RWPE2 (cell line): ENCODE measurements around the gene RELL1.

Experiments used
- ATAC-seq: fragments of 200-7000 bp; cut with Tn5 transposase; 3 replicates; pipeline ENCODE4 v1.9.1; 2021; ENCODE audit warnings: low read depth
- DNase-seq: peaks from one replicate; pipeline ENCODE4 v3.0.0-alpha.2; 2020; ENCODE audit warnings: low spot score
- H3K27ac ChIP-seq: fragments of 450-650 bp; 2 replicates; pipeline ENCODE4 v1.5.1; 2017; ENCODE audit warnings: mild to moderate bottlenecking; ENCODE audit not compliant: poor library complexity, severe bottlenecking
- H3K27me3 ChIP-seq: fragments of 250-450 bp; sonication (Bioruptor Pico); 2 replicates; pipeline ENCODE4 v1.5.1; 2021; ENCODE audit warnings: mild to moderate bottlenecking, moderate library complexity; ENCODE audit not compliant: insufficient read depth, poor library complexity, severe bottlenecking
- H3K36me3 ChIP-seq: fragments of 250-450 bp; sonication (Bioruptor Pico); 2 replicates; pipeline ENCODE4 v1.5.1; 2020; ENCODE audit warnings: low read depth, mild to moderate bottlenecking, moderate library complexity
- H3K4me1 ChIP-seq: fragments of 250-450 bp; sonication (Bioruptor Pico); 2 replicates; pipeline ENCODE4 v1.5.1; 2021; ENCODE audit warnings: mild to moderate bottlenecking, moderate library complexity; ENCODE audit not compliant: insufficient read depth, poor library complexity, severe bottlenecking
- H3K4me3 ChIP-seq: fragments of 250-450 bp; sonication (Bioruptor Pico); 2 replicates; pipeline ENCODE4 v1.5.1; 2021; ENCODE audit warnings: mild to moderate bottlenecking, moderate library complexity; ENCODE audit not compliant: severe bottlenecking
- H3K9me3 ChIP-seq: fragments of 250-450 bp; sonication (Bioruptor Pico); 2 replicates; pipeline ENCODE4 v1.5.1; 2021; ENCODE audit warnings: mild to moderate bottlenecking, moderate library complexity; ENCODE audit not compliant: severe bottlenecking
- TF ChIP-seq, protein P1 (sequence below): fragments of 450-650 bp; IDR thresholded peaks from one replicate; pipeline ENCODE4 v1.5.1; 2017; ENCODE audit warnings: mild to moderate bottlenecking, moderate library complexity; ENCODE audit not compliant: poor library complexity, severe bottlenecking

The RELL1 gene

GRCh38 chr4:37715889-37716402 lies 29.8 kb upstream of the RELL1 start:
- no peaks in the 10 kb centered on the region for H3K27me3 ChIP-seq
- H3K27ac ChIP-seq = no peak overlapping the region
- no peak overlapping the region for H3K4me3 ChIP-seq
- peak; percentile 64 for DNase-seq
- H3K36me3 ChIP-seq = no peaks in the 10 kb centered on the region
- ATAC-seq = peak; percentile 80
- TF ChIP-seq, protein P1, sequence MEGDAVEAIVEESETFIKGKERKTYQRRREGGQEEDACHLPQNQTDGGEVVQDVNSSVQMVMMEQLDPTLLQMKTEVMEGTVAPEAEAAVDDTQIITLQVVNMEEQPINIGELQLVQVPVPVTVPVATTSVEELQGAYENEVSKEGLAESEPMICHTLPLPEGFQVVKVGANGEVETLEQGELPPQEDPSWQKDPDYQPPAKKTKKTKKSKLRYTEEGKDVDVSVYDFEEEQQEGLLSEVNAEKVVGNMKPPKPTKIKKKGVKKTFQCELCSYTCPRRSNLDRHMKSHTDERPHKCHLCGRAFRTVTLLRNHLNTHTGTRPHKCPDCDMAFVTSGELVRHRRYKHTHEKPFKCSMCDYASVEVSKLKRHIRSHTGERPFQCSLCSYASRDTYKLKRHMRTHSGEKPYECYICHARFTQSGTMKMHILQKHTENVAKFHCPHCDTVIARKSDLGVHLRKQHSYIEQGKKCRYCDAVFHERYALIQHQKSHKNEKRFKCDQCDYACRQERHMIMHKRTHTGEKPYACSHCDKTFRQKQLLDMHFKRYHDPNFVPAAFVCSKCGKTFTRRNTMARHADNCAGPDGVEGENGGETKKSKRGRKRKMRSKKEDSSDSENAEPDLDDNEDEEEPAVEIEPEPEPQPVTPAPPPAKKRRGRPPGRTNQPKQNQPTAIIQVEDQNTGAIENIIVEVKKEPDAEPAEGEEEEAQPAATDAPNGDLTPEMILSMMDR = no peak
- H3K4me1 ChIP-seq = peaks cover 22% of the 10 kb centered on the region
- no peaks in the 10 kb centered on the region for H3K9me3 ChIP-seq

- Histone ChIP-seq H3K36me3 (no peaks in the 10 kb centered on the region), H3K4me1 (peaks cover 2% of the 10 kb centered on the region), H3K27ac (no peak overlapping the region), H3K9me3 (no peaks in the 10 kb centered on the region), H3K4me3 (no peak overlapping the region), H3K27me3 (no peaks in the 10 kb centered on the region)
- ATAC-seq (no peak), DNase-seq (no peak)
- TF ChIP-seq, protein P1 = no peak
Measured at GRCh38 chr4:37710491-37710890, 24.3 kb upstream of the RELL1 start.

DNA sequence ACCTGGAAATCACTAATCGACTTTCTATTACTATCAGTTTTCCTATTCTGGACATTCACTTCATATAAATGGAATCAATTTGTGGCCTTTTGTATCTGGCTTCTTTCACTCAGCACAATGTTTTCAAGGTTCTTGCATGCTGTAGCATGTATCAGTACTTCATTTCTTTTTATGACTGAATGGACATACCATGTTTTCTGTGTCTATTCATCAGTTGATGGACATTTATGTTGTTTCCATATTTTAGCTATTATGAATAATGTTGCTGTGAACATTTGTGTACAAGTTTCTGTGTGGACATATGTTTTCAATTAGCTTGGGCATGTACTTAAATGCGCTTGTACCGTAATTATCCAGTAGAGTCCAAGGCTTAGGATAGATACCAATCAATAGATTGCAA lies 19.9 kb upstream of the RELL1 start:
- H3K27me3 ChIP-seq = no peaks in the 10 kb centered on the region
- no peak overlapping the region for H3K4me3 ChIP-seq
- TF ChIP-seq, protein P1 = no peak
- H3K27ac ChIP-seq = no peak overlapping the region
- no peaks in the 10 kb centered on the region for H3K9me3 ChIP-seq
- no peaks in the 10 kb centered on the region for H3K36me3 ChIP-seq
- no peaks in the 10 kb centered on the region for H3K4me1 ChIP-seq
- DNase-seq (no peak), ATAC-seq (no peak)

DNA sequence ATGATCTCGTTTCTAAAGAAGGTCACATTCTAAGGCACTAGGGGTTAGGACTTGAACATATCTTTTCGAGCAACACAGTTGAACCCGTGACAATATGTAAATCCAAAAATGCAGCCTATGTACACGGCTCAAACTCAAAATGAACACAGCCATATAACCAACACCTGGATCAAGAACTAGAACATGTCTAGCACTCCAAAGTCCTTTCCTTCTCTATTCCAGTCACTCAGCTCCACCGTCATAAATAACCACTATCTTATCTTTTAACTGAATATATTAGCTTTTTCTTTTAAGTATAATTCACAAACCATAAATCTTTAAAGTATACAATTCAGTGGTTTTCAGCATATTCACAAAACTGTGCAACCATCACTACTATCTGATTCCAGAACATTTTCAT lies 19.4 kb upstream of the RELL1 start:
- H3K27ac ChIP-seq = no peak overlapping the region
- TF ChIP-seq, protein P1 = no peak
- H3K9me3 ChIP-seq = no peaks in the 10 kb centered on the region
- H3K36me3 ChIP-seq = no peaks in the 10 kb centered on the region
- DNase-seq (no peak), ATAC-seq (no peak)
- H3K27me3 ChIP-seq = no peaks in the 10 kb centered on the region
- H3K4me1 ChIP-seq = no peaks in the 10 kb centered on the region
- no peak overlapping the region for H3K4me3 ChIP-seq

GRCh38 chr4:37699868-37700481 lies 13.8 kb upstream of the RELL1 start:
- H3K4me3 ChIP-seq = no peak overlapping the region
- no peaks in the 10 kb centered on the region for H3K4me1 ChIP-seq
- DNase-seq (no peak), ATAC-seq (no peak)
- no peaks in the 10 kb centered on the region for H3K9me3 ChIP-seq
- no peaks in the 10 kb centered on the region for H3K27me3 ChIP-seq
- TF ChIP-seq, protein P1 = no peak
- H3K36me3 ChIP-seq = no peaks in the 10 kb centered on the region
- H3K27ac ChIP-seq = no peak overlapping the region
